GM12878 (cell line): ENCODE results near the gene SENP6.

Experiments
- BMI1 ChIP-seq: fragments of 450-650 bp; IDR thresholded peaks from 2 replicates; pipeline ENCODE4 v1.6.1; 2016; ENCODE audit warnings: mild to moderate bottlenecking, moderate library complexity, borderline replicate concordance
- CTCF ChIP-seq, 3 experiments: IDR thresholded peaks in 2 of 3; conservative IDR thresholded peaks in 1 of 3; 2 replicates each; pipeline ENCODE4 v1.5.1; 2011; ENCODE audit warnings: low read depth in 3 of 3, low read length in 3 of 3, mild to moderate bottlenecking in 3 of 3, control low read depth in 2 of 3, moderate library complexity in 2 of 3, inconsistent platforms in 1 of 3, mixed read lengths in 1 of 3; ENCODE audit not compliant: control insufficient read depth in 2 of 3, insufficient read depth in 1 of 3; ENCODE audit errors: extremely low read depth in 1 of 3
- RAD21 ChIP-seq: IDR thresholded peaks from 2 replicates; pipeline ENCODE4 v1.6.1; 2011; ENCODE audit warnings: mild to moderate bottlenecking, low read depth, low read length, moderate library complexity; ENCODE audit not compliant: insufficient read depth
- SP1 ChIP-seq: IDR thresholded peaks from one replicate; pipeline ENCODE4 v1.6.1; 2011; ENCODE audit warnings: low read depth, low read length
- TF ChIP-seq, protein P1 (sequence below): IDR thresholded peaks from 2 replicates; pipeline ENCODE4 v1.6.1; 2012; ENCODE audit warnings: low read depth, low read length, improper control_type of control experiment

GRCh38 chr6:75666592-75666991 lies 64.9 kb downstream of the SENP6 start:
- no peak for TF ChIP-seq SP1
- TF ChIP-seq BMI1: no peak
- TF ChIP-seq RAD21: no peak
- no peak for TF ChIP-seq CTCF (IDR thresholded peaks at IDR 0.05 in 2 of 3, conservative IDR thresholded peaks at IDR 0.05 in 1 of 3; ENCODE audit: control insufficient read depth in 2 of 3, extremely low read depth in 1 of 3, insufficient read depth in 1 of 3, low read depth in 3 of 3, low read length in 3 of 3)
- TF ChIP-seq, protein P1, sequence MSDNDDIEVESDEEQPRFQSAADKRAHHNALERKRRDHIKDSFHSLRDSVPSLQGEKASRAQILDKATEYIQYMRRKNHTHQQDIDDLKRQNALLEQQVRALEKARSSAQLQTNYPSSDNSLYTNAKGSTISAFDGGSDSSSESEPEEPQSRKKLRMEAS: no peak
